ENCODE data around the gene PAK5. TPM values are rescaled to one million over a fixed set of nuclear protein-coding genes. Genes with fewer than 3 reads are reported as not detected.

The PAK5 gene
- total and polyA plus RNA-seq, 2 donors from 2014 or later: 0.13 to 0.22 TPM

DNA sequence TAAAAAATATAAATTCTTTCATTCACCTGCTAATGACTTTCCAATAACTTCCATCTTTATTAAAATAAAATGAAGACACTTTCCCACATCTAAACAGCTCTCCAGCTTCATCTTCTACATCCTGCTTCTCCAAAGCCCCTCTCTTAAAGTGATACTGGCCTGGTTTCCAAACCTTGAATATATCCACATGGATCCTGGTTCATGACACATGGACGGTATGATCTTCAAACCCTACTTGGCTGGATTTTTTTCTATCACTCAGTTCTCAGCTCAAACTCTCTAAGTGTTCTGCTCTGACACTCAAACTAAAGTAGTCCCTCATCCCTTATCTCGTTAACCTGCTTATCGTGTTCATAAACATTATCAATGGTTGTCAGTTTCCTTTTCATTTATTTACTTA is 128.2 kb downstream of the PAK5 start:
- no peaks in the 10 kb centered on the region for H3K27me3 ChIP-seq (ENCODE audit: control insufficient read depth, insufficient read depth, low read length)
- no peak overlapping the region for H3K27ac ChIP-seq (ENCODE audit: low read depth in 2 of 2, low read length in 2 of 2)
- no peak overlapping the region for H3K9ac ChIP-seq (ENCODE audit: low read length in 3 of 3)
- no peak overlapping the region for H3K4me3 ChIP-seq (ENCODE audit: low read length in 3 of 3)
- FAIRE-seq (no peak), DNase-seq (no peak)
- H3K9me3 ChIP-seq (ENCODE audit: control insufficient read depth in 2 of 3, insufficient read depth in 1 of 3, low read length in 3 of 3): no peaks in the 10 kb centered on the region
- no peaks in the 10 kb centered on the region for H3K4me1 ChIP-seq (ENCODE audit: control insufficient read depth in 2 of 3, insufficient read depth in 2 of 3, low read depth in 1 of 3, low read length in 3 of 3)
- intact Hi-C loops (cut with DNase I): no loop called here
- TF ChIP-seq, protein P1, sequence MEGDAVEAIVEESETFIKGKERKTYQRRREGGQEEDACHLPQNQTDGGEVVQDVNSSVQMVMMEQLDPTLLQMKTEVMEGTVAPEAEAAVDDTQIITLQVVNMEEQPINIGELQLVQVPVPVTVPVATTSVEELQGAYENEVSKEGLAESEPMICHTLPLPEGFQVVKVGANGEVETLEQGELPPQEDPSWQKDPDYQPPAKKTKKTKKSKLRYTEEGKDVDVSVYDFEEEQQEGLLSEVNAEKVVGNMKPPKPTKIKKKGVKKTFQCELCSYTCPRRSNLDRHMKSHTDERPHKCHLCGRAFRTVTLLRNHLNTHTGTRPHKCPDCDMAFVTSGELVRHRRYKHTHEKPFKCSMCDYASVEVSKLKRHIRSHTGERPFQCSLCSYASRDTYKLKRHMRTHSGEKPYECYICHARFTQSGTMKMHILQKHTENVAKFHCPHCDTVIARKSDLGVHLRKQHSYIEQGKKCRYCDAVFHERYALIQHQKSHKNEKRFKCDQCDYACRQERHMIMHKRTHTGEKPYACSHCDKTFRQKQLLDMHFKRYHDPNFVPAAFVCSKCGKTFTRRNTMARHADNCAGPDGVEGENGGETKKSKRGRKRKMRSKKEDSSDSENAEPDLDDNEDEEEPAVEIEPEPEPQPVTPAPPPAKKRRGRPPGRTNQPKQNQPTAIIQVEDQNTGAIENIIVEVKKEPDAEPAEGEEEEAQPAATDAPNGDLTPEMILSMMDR (IDR thresholded peaks at IDR 0.05; ENCODE audit: borderline replicate concordance, extremely low read depth, insufficient read depth): no peak
- no peaks in the 10 kb centered on the region for H3K36me3 ChIP-seq (ENCODE audit: control insufficient read depth in 2 of 3, insufficient read depth in 3 of 3, low read length in 3 of 3)

DNA sequence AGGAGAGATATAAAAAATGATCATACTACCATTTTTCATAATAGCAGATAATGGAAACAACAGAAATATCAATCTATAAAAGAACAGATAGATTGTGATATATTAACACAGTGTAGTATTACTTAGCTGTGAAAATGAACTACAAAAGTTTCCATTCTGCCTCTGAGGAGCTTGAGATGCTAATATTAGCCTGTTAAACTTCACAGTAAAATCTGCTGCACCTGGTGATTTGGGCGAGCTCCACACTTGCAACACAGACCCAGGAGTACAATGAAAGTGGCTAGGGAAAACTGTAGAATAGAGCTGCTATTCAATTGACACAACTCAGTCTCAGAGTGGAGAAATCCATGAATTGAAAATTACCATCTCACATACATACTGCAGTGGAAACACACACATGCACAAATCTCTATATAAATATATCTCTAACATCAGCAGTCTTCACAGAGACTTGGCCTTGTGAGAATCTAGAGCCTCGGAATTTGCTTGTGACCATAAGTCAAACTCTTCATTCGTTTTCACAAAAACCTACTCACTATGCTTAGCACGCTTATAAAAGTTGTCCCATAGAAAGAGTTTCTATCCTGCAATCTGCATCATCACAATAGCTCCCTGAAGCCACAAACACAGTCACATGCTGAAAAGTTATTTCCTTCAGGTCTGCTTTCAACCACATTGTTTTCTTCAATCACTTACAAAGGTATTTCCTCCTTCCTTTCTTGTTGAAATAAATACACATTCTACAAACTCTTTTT is 133.0 kb downstream of the PAK5 start:
- intact Hi-C loops (cut with DNase I): no loop called here
- Histone ChIP-seq H3K9me3 (ENCODE audit: control insufficient read depth in 2 of 3, insufficient read depth in 1 of 3, low read length in 3 of 3) (no peaks in the 10 kb centered on the region), H3K36me3 (ENCODE audit: control insufficient read depth in 2 of 3, insufficient read depth in 3 of 3, low read length in 3 of 3) (no peaks in the 10 kb centered on the region), H3K4me3 (ENCODE audit: low read length in 3 of 3) (no peak overlapping the region), H3K27ac (ENCODE audit: low read depth in 2 of 2, low read length in 2 of 2) (no peak overlapping the region), H3K4me1 (ENCODE audit: control insufficient read depth in 2 of 3, insufficient read depth in 2 of 3, low read depth in 1 of 3, low read length in 3 of 3) (no peaks in the 10 kb centered on the region), H3K9ac (ENCODE audit: low read length in 3 of 3) (no peak overlapping the region), H3K27me3 (ENCODE audit: control insufficient read depth, insufficient read depth, low read length) (no peaks in the 10 kb centered on the region)
- FAIRE-seq (no peak), DNase-seq (no peak)
- TF ChIP-seq, protein P1 (IDR thresholded peaks at IDR 0.05; ENCODE audit: borderline replicate concordance, extremely low read depth, insufficient read depth): no peak

DNA sequence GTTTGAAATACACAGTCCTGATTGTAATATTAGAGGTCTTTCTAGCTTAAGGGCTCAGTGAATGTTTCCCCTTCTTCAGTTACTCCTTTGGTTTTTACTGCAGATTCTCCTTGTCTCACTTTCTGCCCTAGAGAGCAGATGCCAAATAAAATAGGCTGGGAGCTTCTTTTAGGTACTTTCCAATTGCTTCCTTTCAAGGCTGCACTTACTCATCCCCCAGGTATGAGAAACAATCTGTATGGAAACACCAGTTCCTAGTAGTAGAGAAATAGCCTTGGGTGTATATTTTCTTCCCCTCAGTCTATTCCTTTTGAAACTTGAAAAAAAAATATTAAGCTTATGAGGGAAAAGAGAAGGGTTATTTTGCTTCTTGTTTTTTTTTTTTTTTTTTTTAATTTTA is 139.7 kb downstream of the PAK5 start:
- no peak for DNase-seq
- no peaks in the 10 kb centered on the region for H3K36me3 ChIP-seq (ENCODE audit: control insufficient read depth in 2 of 3, insufficient read depth in 3 of 3, low read length in 3 of 3)
- no peak overlapping the region for H3K27ac ChIP-seq (ENCODE audit: low read depth in 2 of 2, low read length in 2 of 2)

More for the DNA sequence above, 139.7 kb downstream of the PAK5 start:
- Histone ChIP-seq H3K9me3 (ENCODE audit: control insufficient read depth in 2 of 3, insufficient read depth in 1 of 3, low read length in 3 of 3) (no peaks in the 10 kb centered on the region), H3K9ac (ENCODE audit: low read length in 3 of 3) (no peak overlapping the region), H3K27me3 (ENCODE audit: control insufficient read depth, insufficient read depth, low read length) (no peaks in the 10 kb centered on the region), H3K4me1 (ENCODE audit: control insufficient read depth in 2 of 3, insufficient read depth in 2 of 3, low read depth in 1 of 3, low read length in 3 of 3) (no peaks in the 10 kb centered on the region), H3K4me3 (ENCODE audit: low read length in 3 of 3) (no peak overlapping the region)
- TF ChIP-seq, protein P1 (IDR thresholded peaks at IDR 0.05; ENCODE audit: borderline replicate concordance, extremely low read depth, insufficient read depth): no peak
- intact Hi-C loops (cut with DNase I): no loop called here
- no peak for FAIRE-seq

Data from kidney (tissue), 14 donors.